Neural cell (in vitro differentiated cells): ENCODE results near the gene TMEM185B. TPM values are rescaled to one million over a fixed set of nuclear protein-coding genes. Genes with fewer than 3 reads are reported as not detected.

Experiments used
- H2AFZ ChIP-seq: fragments of 200-600, 300-800 bp; sonication (generic), shearing (Covaris generic); 2 replicates; pipeline ENCODE4 v1.6.0; 2014; ENCODE audit warnings: low read depth, mild to moderate bottlenecking, antibody characterized with exemption, low read length, moderate library complexity
- H3F3A ChIP-seq: fragments of 200-600 bp; shearing (Covaris generic); 2 replicates; pipeline ENCODE4 v1.6.1; 2016; ENCODE audit warnings: mild to moderate bottlenecking, moderate library complexity, mixed read lengths, antibody characterized with exemption, low read length; ENCODE audit not compliant: insufficient read depth, poor library complexity, severe bottlenecking
- H3K27ac ChIP-seq: fragments of 200-600, 300-800 bp; sonication (generic), shearing (Covaris generic); 2 replicates; pipeline ENCODE4 v1.5.1; 2014; ENCODE audit warnings: mild to moderate bottlenecking, low read length, moderate library complexity
- H3K27me3 ChIP-seq: fragments of 300-800, 200-600 bp; sonication (generic), shearing (Covaris generic); 2 replicates; pipeline ENCODE4 v1.6.0; 2014; ENCODE audit warnings: mild to moderate bottlenecking, low read depth, low read length, moderate library complexity; ENCODE audit not compliant: insufficient read depth
- H3K36me3 ChIP-seq: fragments of 300-800, 200-600 bp; sonication (generic), shearing (Covaris generic); 2 replicates; pipeline ENCODE4 v1.5.1; 2014; ENCODE audit warnings: mild to moderate bottlenecking, antibody characterized with exemption, low read length, moderate library complexity; ENCODE audit not compliant: insufficient read depth
- H3K4me2 ChIP-seq: fragments of 300-800, 200-600 bp; sonication (generic), shearing (Covaris generic); 2 replicates; pipeline ENCODE4 v1.6.0; 2014; ENCODE audit warnings: mild to moderate bottlenecking, low read length
- H3K4me3 ChIP-seq: fragments of 300-800, 200-600 bp; sonication (generic), shearing (Covaris generic); 2 replicates; pipeline ENCODE4 v1.5.1; 2014; ENCODE audit warnings: mild to moderate bottlenecking, low read length, moderate library complexity
- H3K79me2 ChIP-seq: fragments of 200-600 bp; shearing (Covaris generic); replicated peaks from 2 replicates; pipeline ENCODE4 v1.6.0; 2014; ENCODE audit warnings: mild to moderate bottlenecking, low read length, moderate library complexity; ENCODE audit not compliant: insufficient read depth
- H3K9ac ChIP-seq: fragments of 300-800, 200-600 bp; sonication (generic), shearing (Covaris generic); 2 replicates; pipeline ENCODE4 v1.6.1; 2016; ENCODE audit warnings: mild to moderate bottlenecking, low read length, mixed read lengths
- H3K9me2 ChIP-seq: fragments of 200-600 bp; shearing (Covaris generic); 2 replicates; pipeline ENCODE4 v1.6.1; 2016; ENCODE audit warnings: mild to moderate bottlenecking, low read length, mixed read lengths; ENCODE audit not compliant: insufficient read depth
- H3K9me3 ChIP-seq: fragments of 200-600, 300-800 bp; sonication (generic), shearing (Covaris generic); 2 replicates; pipeline ENCODE4 v1.6.1; 2016; ENCODE audit warnings: mild to moderate bottlenecking, mixed run types, low read length, moderate library complexity, mixed read lengths
- H4K20me1 ChIP-seq: fragments of 200-600 bp; shearing (Covaris generic); 2 replicates; pipeline ENCODE4 v1.6.1; 2016; ENCODE audit warnings: mild to moderate bottlenecking, mixed run types; ENCODE audit not compliant: insufficient read depth
- CTCF ChIP-seq: fragments of 450-650 bp; IDR thresholded peaks from 2 replicates; pipeline ENCODE4 v1.5.1; 2014; ENCODE audit warnings: antibody characterized with exemption, mild to moderate bottlenecking, moderate library complexity; ENCODE audit not compliant: poor library complexity, severe bottlenecking
- EP300 ChIP-seq: fragments of 450-650 bp; conservative IDR thresholded peaks from 2 replicates; pipeline ENCODE4 v1.6.1; 2014; ENCODE audit warnings: antibody characterized with exemption, mild to moderate bottlenecking, moderate library complexity; ENCODE audit not compliant: poor library complexity, severe bottlenecking
- EZH2 ChIP-seq: fragments of 200-600, 300-800 bp; shearing (Covaris generic), sonication (generic); IDR thresholded peaks from 2 replicates; pipeline ENCODE4 v1.6.1; 2014; ENCODE audit warnings: antibody characterized with exemption, low read length, borderline replicate concordance, mild to moderate bottlenecking; ENCODE audit not compliant: insufficient read depth, poor library complexity, severe bottlenecking
- MXI1 ChIP-seq: fragments of 450-650 bp; conservative IDR thresholded peaks from 2 replicates; pipeline ENCODE4 v1.6.1; 2014; ENCODE audit warnings: antibody characterized with exemption, mild to moderate bottlenecking; ENCODE audit not compliant: poor library complexity, severe bottlenecking
- POLR2AphosphoS5 ChIP-seq: IDR thresholded peaks from 2 replicates; pipeline ENCODE4 v1.6.1; 2012
- RAD21 ChIP-seq: fragments of 450-650 bp; conservative IDR thresholded peaks from 2 replicates; pipeline ENCODE4 v1.6.1; 2014; ENCODE audit warnings: antibody characterized with exemption, mild to moderate bottlenecking, moderate library complexity
- REST ChIP-seq: IDR thresholded peaks from 2 replicates; pipeline ENCODE4 v1.6.1; 2012; ENCODE audit warnings: borderline replicate concordance
- SMC3 ChIP-seq: fragments of 450-650 bp; conservative IDR thresholded peaks from 2 replicates; pipeline ENCODE4 v1.6.1; 2014; ENCODE audit warnings: antibody characterized with exemption, mild to moderate bottlenecking, moderate library complexity; ENCODE audit not compliant: poor library complexity
- TAF1 ChIP-seq: IDR thresholded peaks from 2 replicates; pipeline ENCODE4 v1.6.1; 2012; ENCODE audit warnings: low read depth
- polyA plus RNA-seq: library from polyadenylated mRNA; depleted of rRNA; stranded (reverse); fragments of >200 nt; gene quantifications from 2 replicates; pipeline ENCODE4 v1.2.3, GENCODE V29; 2014

TMEM185B gene
- polyA plus RNA-seq, 1 donor from 2014 or later: 4.4 TPM

- Histone ChIP-seq H3K27me3 (no peaks in the 10 kb centered on the region), H3K9ac (no peak overlapping the region), H3K4me2 (no peak overlapping the region), H3K9me2 (no peaks in the 10 kb centered on the region), H3K9me3 (no peaks in the 10 kb centered on the region), H3K4me3 (no peak overlapping the region), H3K27ac (no peak overlapping the region), H3K79me2 (no peaks in the 10 kb centered on the region), H3F3A (no peaks in the 10 kb centered on the region), H4K20me1 (no peaks in the 10 kb centered on the region), H3K36me3 (no peaks in the 10 kb centered on the region), H2AFZ (no peak overlapping the region)
- no peak for TF ChIP-seq SMC3
These were observed 5.3 kb upstream of the TMEM185B start for GRCh38 chr2:120228503-120228902.

- Histone ChIP-seq H3K9ac (no peak overlapping the region), H3K9me2 (no peaks in the 10 kb centered on the region), H3K36me3 (no peaks in the 10 kb centered on the region), H3F3A (no peaks in the 10 kb centered on the region), H2AFZ (no peak overlapping the region), H3K9me3 (no peaks in the 10 kb centered on the region), H3K4me3 (no peak overlapping the region), H3K79me2 (no peaks in the 10 kb centered on the region), H4K20me1 (no peaks in the 10 kb centered on the region), H3K4me2 (no peak overlapping the region), H3K27ac (no peak overlapping the region), H3K27me3 (no peaks in the 10 kb centered on the region)
- TF ChIP-seq TAF1 (no peak), EZH2 (no peak), MXI1 (no peak), CTCF (no peak), EP300 (no peak), SMC3 (no peak), REST (no peak)
These were observed 4.2 kb upstream of the TMEM185B start for GRCh38 chr2:120227111-120227991.

GRCh38 chr2:120226316-120226715 lies 3.1 kb upstream of the TMEM185B start:
- no peaks in the 10 kb centered on the region for H3F3A ChIP-seq
- no peak overlapping the region for H3K4me3 ChIP-seq
- TF ChIP-seq MXI1 (no peak), TAF1 (no peak), EP300 (no peak), CTCF (no peak), RAD21 (no peak), POLR2AphosphoS5 (no peak), EZH2 (no peak), REST (no peak), SMC3 (no peak)
- no peak overlapping the region for H3K27ac ChIP-seq
- H3K9ac ChIP-seq: no peak overlapping the region
- H2AFZ ChIP-seq: no peak overlapping the region
- no peaks in the 10 kb centered on the region for H3K79me2 ChIP-seq
- H3K9me2 ChIP-seq: no peaks in the 10 kb centered on the region
- H3K27me3 ChIP-seq: no peaks in the 10 kb centered on the region
- H3K9me3 ChIP-seq: no peaks in the 10 kb centered on the region
- no peaks in the 10 kb centered on the region for H4K20me1 ChIP-seq
- H3K4me2 ChIP-seq: no peak overlapping the region
- H3K36me3 ChIP-seq: no peaks in the 10 kb centered on the region
